Astrocyte of the cerebellum (primary cell): ENCODE results near the gene UNCX.

Source experiments
- DNase-seq: peaks from one replicate; pipeline ENCODE4 v3.0.0-alpha.2; 2011; ENCODE audit warnings: low read depth
- H3K4me3 ChIP-seq: 2 replicates; pipeline ENCODE4 v1.5.1; 2011; ENCODE audit warnings: mild to moderate bottlenecking, low read depth, low read length, moderate library complexity
- in situ Hi-C: cut with HindIII; loops from 2 replicates; pipeline ENCODE4 v1.10.0; 2017; ENCODE audit warnings: low sequenced_read_pairs
- TF ChIP-seq, protein P1 (sequence below): IDR thresholded peaks from 2 replicates; pipeline ENCODE4 v1.5.1; 2012; ENCODE audit warnings: low read length, low read depth, moderate library complexity, mild to moderate bottlenecking; ENCODE audit errors: missing control alignments

UNCX gene

DNA sequence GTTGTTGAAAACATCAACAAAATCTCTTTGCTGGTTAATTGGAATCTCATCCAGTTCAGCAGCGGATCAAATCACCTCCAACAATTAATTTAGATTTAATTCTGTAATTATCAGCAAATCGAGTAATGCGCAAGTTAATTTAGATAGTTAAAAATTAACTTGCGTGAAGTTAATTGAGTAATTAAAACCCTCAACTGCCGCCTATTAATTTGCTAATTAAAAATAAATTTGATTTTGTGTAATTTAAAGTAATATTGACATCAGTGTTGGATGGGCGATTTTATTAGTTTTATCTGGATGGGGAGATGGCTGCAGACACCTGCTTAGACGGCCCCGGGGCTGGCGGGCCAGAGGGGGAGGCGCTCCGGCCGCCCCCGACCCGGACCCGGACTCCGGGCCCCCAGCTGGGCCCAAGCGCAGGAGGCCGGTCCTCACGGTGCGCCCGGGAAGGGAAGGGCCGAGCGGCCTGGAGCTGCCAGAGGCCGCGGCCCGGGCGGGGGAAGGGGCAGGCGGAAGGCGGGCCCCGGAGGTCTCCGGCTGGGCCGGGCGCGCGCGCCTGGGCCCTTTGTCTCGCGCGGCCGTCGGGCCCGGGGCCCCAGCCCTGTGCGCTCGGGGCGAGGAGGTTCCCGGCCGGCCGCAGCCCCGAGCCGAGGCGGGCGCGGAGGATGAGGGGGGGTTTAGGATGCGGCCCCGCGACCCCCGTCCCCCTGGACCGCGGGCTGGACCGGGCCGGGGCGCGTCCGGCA lies 3.3 kb upstream of the UNCX start:
- no peak for DNase-seq
- no peak overlapping the region for H3K4me3 ChIP-seq
- in situ Hi-C loops: no loop called here
- TF ChIP-seq, protein P1, sequence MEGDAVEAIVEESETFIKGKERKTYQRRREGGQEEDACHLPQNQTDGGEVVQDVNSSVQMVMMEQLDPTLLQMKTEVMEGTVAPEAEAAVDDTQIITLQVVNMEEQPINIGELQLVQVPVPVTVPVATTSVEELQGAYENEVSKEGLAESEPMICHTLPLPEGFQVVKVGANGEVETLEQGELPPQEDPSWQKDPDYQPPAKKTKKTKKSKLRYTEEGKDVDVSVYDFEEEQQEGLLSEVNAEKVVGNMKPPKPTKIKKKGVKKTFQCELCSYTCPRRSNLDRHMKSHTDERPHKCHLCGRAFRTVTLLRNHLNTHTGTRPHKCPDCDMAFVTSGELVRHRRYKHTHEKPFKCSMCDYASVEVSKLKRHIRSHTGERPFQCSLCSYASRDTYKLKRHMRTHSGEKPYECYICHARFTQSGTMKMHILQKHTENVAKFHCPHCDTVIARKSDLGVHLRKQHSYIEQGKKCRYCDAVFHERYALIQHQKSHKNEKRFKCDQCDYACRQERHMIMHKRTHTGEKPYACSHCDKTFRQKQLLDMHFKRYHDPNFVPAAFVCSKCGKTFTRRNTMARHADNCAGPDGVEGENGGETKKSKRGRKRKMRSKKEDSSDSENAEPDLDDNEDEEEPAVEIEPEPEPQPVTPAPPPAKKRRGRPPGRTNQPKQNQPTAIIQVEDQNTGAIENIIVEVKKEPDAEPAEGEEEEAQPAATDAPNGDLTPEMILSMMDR: no peak

DNA sequence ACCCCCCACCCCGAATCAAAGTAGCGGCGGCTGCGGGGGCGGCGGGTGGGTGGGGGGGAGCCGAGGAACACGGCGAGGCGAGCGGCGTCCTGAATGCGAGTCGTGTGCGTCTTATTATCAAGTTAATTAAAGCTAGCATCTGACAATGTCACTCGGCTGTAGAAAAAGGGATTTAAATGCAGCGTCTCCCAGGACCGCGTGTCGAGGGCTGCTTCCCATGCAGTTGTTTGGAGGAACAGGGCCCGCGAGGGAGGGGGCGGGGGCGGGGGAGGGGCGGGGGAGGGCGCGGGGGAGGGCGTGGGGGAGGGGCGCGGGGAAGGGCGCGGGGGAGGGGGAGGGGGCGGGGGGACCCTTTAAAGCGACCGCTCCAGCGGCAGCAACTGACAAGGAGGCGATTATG lies 2.7 kb upstream of the UNCX start:
- no peak overlapping the region for H3K4me3 ChIP-seq
- in situ Hi-C loops: no loop called here
- TF ChIP-seq, protein P1: no peak
- DNase-seq: no peak

DNA sequence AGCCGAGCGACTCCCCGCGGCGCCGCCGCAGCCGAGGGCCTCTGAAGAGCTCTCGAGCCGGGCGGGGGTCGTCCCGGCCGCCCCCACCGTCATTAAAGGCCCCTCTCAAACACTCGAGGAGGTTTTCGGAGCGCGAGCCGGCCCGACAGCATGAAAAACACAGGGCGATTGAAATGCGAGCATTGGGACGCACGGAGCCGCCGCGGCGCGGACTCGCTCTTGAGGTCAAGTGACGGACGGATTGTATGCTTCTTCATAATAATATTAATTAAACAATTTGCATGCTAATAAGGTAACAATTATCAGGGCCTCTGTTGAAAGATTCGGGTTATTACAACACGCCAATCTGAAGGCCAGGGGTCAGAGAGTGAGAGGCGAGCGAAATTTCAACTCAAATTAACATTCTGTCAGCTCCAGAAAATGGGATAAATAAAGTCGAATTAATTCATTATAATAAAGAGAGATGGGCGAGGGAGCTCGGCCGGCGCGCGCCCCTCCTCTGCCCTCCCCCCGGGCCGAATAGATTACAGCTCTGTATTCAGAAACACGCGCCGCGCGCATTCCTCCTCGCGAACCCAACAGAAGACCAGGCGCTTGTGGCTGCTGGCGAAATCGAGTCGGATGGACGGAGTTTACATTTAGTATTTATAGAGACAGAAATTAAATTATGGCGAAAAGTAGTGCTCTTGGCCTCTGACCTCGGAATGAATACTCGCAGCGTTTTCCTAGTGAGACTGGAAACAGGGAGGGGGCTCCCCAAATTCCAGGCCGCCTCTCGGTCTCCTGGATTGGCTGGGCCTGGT lies 2.1 kb upstream of the UNCX start:
- DNase-seq: no peak
- in situ Hi-C loops: no loop called here
- no peak overlapping the region for H3K4me3 ChIP-seq
- TF ChIP-seq, protein P1: no peak

DNA sequence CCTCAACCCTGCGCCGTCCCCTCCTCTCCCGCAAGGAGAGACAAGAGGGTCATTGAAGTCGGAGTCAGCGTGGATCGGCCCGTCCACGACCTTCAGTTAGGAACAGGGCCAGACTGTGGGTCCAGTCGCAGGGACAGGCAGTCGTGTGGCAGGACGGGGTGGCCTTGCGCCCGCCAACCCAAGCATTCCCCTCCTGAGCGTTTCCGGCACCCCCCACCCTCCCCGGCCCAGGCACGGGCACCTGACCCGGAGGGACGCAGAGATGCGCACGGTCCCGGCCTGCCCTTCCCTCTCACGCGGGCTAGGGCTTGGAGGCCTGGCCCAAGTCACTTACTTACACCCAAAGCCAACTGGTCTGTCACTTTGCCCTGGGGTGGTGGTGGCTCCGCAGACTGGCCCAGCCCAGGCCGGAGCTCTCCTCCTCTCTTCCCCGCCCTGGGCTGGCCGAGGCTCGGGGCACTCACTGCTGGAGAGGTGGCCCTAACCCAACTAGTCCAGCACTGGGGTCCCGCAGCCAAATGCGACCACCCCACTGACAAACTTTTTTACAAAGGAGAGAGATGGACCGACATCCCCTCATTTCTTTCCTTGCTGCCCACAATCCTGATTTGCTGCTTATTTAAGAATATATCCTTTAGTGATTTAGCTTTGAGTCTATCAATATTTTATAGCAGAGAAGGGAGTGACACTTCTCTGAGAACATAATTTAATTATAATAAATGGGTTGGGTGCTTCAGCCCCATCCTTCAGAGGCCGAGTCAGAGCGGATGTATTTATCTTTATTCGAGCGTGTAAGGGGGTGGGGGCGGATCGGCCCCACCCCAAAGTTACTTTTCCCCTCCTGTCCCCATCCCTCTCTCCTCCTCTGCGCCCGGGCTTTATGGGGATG lies 1.2 kb upstream of the UNCX start:
- DNase-seq: no peak
- in situ Hi-C loops: no loop called here
- TF ChIP-seq, protein P1: no peak
- no peak overlapping the region for H3K4me3 ChIP-seq

DNA sequence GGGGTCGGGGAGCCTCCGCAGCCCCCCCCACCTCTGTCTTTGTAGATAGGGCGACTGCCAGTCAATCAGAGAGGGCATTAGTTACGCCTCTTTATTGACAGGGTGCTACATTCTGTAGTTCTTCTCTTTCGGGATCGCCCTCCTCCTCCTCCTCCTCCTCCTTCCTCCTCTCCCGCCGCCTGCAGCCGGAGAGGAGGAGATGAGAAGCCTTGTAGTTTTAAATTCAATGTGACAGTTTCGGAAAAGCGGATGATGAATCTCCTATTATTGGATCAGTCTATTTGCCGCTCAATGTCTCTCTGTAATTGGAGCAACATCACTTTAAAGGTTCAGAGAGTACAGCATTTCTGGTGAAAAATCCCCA lies 587 bp upstream of the UNCX start:
- in situ Hi-C loops: no loop called here
- TF ChIP-seq, protein P1: no peak
- DNase-seq: no peak
- no peak overlapping the region for H3K4me3 ChIP-seq

DNA sequence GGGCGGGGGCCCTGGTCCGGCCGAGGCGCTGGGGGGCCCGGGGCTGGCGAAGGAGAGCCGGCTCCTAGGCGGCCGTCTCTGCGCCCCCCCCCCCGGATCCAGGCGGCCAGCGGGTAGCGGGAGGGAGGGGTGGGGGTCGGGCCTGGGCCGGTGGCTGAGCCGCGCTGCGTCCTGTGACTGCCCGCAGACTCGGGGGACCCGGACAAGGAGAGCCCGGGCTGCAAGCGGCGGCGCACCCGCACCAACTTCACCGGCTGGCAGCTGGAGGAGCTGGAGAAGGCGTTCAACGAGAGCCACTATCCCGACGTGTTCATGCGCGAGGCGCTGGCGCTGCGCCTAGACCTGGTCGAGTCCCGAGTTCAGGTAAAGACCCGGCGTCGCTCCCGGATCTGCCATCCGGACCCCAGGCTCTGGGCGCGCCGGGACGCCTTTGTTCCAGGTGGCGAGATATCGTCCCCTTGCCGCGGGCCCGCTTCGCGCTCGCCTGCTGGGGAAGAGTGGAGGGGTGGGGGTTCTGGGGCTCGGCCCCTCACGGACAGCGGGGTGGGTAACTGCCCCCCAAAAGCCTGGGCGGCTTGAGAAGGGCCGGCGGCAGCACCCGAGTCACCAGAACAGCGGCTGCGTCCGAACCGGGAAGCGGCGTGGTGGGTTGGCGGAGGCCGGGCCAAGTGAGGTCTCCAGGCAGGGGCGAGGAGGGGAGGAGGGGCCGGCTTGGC lies 819 bp downstream of the UNCX start:
- TF ChIP-seq, protein P1: no peak
- in situ Hi-C loops: no loop called here
- no peak overlapping the region for H3K4me3 ChIP-seq
- DNase-seq: no peak
